GM19099 (cell line): ENCODE data around the gene DHCR7.

ENCODE experiments used
- POLR2A ChIP-seq: IDR thresholded peaks from 3 replicates; pipeline ENCODE4 v1.6.1; 2011; ENCODE audit warnings: low read depth; ENCODE audit not compliant: insufficient read length; ENCODE audit errors: extremely low read depth

DHCR7 gene

GRCh38 chr11:71470946-71471345, 22.8 kb upstream of the DHCR7 start:
- no peak for TF ChIP-seq POLR2A

- TF ChIP-seq POLR2A, result no peak
Observed at GRCh38 chr11:71467164-71467563, 19.0 kb upstream of the DHCR7 start.

- TF ChIP-seq POLR2A, result no peak
Observed at GRCh38 chr11:71466358-71466757, 18.2 kb upstream of the DHCR7 start.

- TF ChIP-seq POLR2A, result no peak
Observed at GRCh38 chr11:71465054-71465453, 16.9 kb upstream of the DHCR7 start.

- TF ChIP-seq POLR2A, result no peak
Observed at GRCh38 chr11:71463331-71464211, 15.4 kb upstream of the DHCR7 start.

- no peak for TF ChIP-seq POLR2A
Observed at GRCh38 chr11:71462726-71463125, 14.5 kb upstream of the DHCR7 start.

GRCh38 chr11:71461696-71462095, 13.5 kb upstream of the DHCR7 start:
- TF ChIP-seq POLR2A, result no peak

- no peak for TF ChIP-seq POLR2A
Observed at GRCh38 chr11:71459767-71460320, 11.7 kb upstream of the DHCR7 start.

GRCh38 chr11:71459076-71459766, 11.0 kb upstream of the DHCR7 start:
- TF ChIP-seq POLR2A, result no peak

- no peak for TF ChIP-seq POLR2A
Observed at GRCh38 chr11:71458146-71459070, 10.2 kb upstream of the DHCR7 start.

- TF ChIP-seq POLR2A, result no peak
Observed at GRCh38 chr11:71456831-71457230, 8.6 kb upstream of the DHCR7 start.

GRCh38 chr11:71456294-71456693, 8.1 kb upstream of the DHCR7 start:
- TF ChIP-seq POLR2A, result no peak

GRCh38 chr11:71454470-71455113, 6.4 kb upstream of the DHCR7 start:
- no peak for TF ChIP-seq POLR2A

GRCh38 chr11:71453918-71454304, 5.7 kb upstream of the DHCR7 start:
- TF ChIP-seq POLR2A, result no peak
